ENCODE data around the gene PTGES3L.
"Not testable (repeated sequence)": the region's sequence is repeated elsewhere in the genome, so short reads cannot be mapped to it uniquely, and the experiment has no call there.

PTGES3L gene

GRCh38 chr17:43014649-43015542, 35.0 kb upstream of the PTGES3L start:
- DNase-seq = peak in 1 of 51 donors; percentile 28

- DNase-seq = no peak
Observed at GRCh38 chr17:43014020-43014648, 34.3 kb upstream of the PTGES3L start.

- DNase-seq = no peak
Observed at GRCh38 chr17:43013296-43013695, 33.4 kb upstream of the PTGES3L start.

- DNase-seq = no peak
Observed at GRCh38 chr17:43011728-43012472, 32.0 kb upstream of the PTGES3L start.

- no peak for DNase-seq
Observed at GRCh38 chr17:43010667-43011308, 30.9 kb upstream of the PTGES3L start.

GRCh38 chr17:43006639-43007551, 27.0 kb upstream of the PTGES3L start, which contains the start of gene IFI35:
IFI35 (plus strand) TSS chr17:43006784; CDS start chr17:43006948, 164 bp downstream.
- peak in 46 of 51 donors; percentile 10 to 78 (median 56) for DNase-seq

GRCh38 chr17:43003542-43004172, 23.8 kb upstream of the PTGES3L start:
- DNase-seq = peak in 1 of 51 donors; percentile 3

GRCh38 chr17:43000894-43001293, 21.0 kb upstream of the PTGES3L start:
- DNase-seq = not testable (repeated sequence)

- no peak for DNase-seq
Observed at GRCh38 chr17:42999003-42999525, 19.2 kb upstream of the PTGES3L start.

GRCh38 chr17:42997984-42998938, 18.4 kb upstream of the PTGES3L start, which contains the start of gene RPL27:
RPL27 (plus strand) TSS chr17:42998419; CDS start chr17:42998751, 332 bp downstream.
- DNase-seq = peak; percentile 51 to 99 (median 97)

GRCh38 chr17:42997390-42997983, 17.6 kb upstream of the PTGES3L start:
- DNase-seq = no peak

GRCh38 chr17:42993913-42994312, 14.0 kb upstream of the PTGES3L start:
- DNase-seq = not testable (repeated sequence)

- no peak for DNase-seq
Observed at GRCh38 chr17:42992872-42993271, 13.0 kb upstream of the PTGES3L start.

GRCh38 chr17:42991471-42991870, 11.6 kb upstream of the PTGES3L start:
- DNase-seq = no peak

- DNase-seq = no peak
Observed at GRCh38 chr17:42989726-42990652, 10.1 kb upstream of the PTGES3L start.

- no peak for DNase-seq
Observed at GRCh38 chr17:42989141-42989540, 9.3 kb upstream of the PTGES3L start.

- DNase-seq = no peak
Observed at GRCh38 chr17:42985225-42985624, 5.3 kb upstream of the PTGES3L start.
